Lower lobe of right lung (tissue), 2 donors: ENCODE measurements around the gene WDFY4. TPM values are rescaled to one million over a fixed set of nuclear protein-coding genes. Genes with fewer than 3 reads are reported as not detected.

Source experiments
- ATAC-seq, 2 donors: fragments of 200-7000 bp; cut with Tn5 transposase; one replicate each; pipeline ENCODE4 v1.9.1; 2020 to 2022; ENCODE audit warnings: mild to moderate bottlenecking in 2 of 2, moderate library complexity in 2 of 2
- DNase-seq: peaks from one replicate; pipeline ENCODE4 v3.0.0-alpha.2; 2020
- H3K27ac ChIP-seq: fragments of 200-600 bp; one replicate; pipeline ENCODE4 v1.8.0; 2022
- H3K27me3 ChIP-seq: fragments of 200-600 bp; one replicate; pipeline ENCODE4 v1.8.0; 2022; ENCODE audit warnings: low read depth
- H3K36me3 ChIP-seq: fragments of 200-600 bp; one replicate; pipeline ENCODE4 v1.8.0; 2022; ENCODE audit warnings: mild to moderate bottlenecking
- H3K4me1 ChIP-seq: fragments of 200-600 bp; one replicate; pipeline ENCODE4 v1.8.0; 2022
- H3K4me3 ChIP-seq: fragments of 200-600 bp; one replicate; pipeline ENCODE4 v1.8.0; 2022; ENCODE audit warnings: mild to moderate bottlenecking
- H3K9me3 ChIP-seq: fragments of 200-600 bp; one replicate; pipeline ENCODE4 v1.8.0; 2022
- intact Hi-C: fragments of 100-400 bp; cut with DNase I; formaldehyde crosslinking; loops from one replicate; pipeline ENCODE4 v1.11.0; 2022
- total RNA-seq: library from RNA; stranded (reverse); fragmentation: NEBNext Ultra II Directional; extraction: Animal tissue kit (Norgen Biotek cat#: 25700); gene quantifications from one replicate; pipeline ENCODE4 v1.2.1, GENCODE V29; 2021
- TF ChIP-seq, protein P1 (sequence below): fragments of 200-600 bp; IDR thresholded peaks from one replicate; pipeline ENCODE4 v1.8.0; 2022; ENCODE audit warnings: antibody characterized with exemption, mild to moderate bottlenecking
- donor health status: DM: no; HTN: yes; CAD: no; lungs with severe emphysema.

Gene WDFY4
- total RNA-seq, 1 donor from 2014 or later: 44.4 TPM

DNA sequence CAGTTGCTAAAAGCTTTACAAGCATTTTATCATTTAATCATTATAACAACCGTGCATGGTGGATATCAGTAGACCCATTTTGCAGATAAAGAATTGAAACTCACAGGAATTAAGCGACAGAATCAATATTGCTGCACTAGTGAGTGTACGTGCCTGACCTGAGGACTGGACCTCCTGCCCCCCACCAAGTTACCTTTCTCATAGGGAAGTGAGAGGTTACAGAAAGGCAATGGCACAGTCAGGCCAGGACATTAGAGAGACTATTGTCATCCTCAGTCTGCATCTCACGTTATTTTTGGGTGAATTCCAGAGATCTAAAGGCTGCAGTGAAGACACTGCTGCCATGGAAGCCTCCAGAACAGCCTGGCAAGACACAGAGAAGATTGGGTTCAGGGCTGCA is 80.9 kb downstream of the WDFY4 start:
- Histone ChIP-seq H3K27ac (no peak overlapping the region), H3K4me1 (no peaks in the 10 kb centered on the region), H3K27me3 (no peaks in the 10 kb centered on the region), H3K4me3 (no peak overlapping the region), H3K9me3 (no peaks in the 10 kb centered on the region), H3K36me3 (no peaks in the 10 kb centered on the region)
- DNase-seq (no peak), ATAC-seq (no peak)
- TF ChIP-seq, protein P1, sequence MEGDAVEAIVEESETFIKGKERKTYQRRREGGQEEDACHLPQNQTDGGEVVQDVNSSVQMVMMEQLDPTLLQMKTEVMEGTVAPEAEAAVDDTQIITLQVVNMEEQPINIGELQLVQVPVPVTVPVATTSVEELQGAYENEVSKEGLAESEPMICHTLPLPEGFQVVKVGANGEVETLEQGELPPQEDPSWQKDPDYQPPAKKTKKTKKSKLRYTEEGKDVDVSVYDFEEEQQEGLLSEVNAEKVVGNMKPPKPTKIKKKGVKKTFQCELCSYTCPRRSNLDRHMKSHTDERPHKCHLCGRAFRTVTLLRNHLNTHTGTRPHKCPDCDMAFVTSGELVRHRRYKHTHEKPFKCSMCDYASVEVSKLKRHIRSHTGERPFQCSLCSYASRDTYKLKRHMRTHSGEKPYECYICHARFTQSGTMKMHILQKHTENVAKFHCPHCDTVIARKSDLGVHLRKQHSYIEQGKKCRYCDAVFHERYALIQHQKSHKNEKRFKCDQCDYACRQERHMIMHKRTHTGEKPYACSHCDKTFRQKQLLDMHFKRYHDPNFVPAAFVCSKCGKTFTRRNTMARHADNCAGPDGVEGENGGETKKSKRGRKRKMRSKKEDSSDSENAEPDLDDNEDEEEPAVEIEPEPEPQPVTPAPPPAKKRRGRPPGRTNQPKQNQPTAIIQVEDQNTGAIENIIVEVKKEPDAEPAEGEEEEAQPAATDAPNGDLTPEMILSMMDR: no peak
- intact Hi-C loops: no loop called here

DNA sequence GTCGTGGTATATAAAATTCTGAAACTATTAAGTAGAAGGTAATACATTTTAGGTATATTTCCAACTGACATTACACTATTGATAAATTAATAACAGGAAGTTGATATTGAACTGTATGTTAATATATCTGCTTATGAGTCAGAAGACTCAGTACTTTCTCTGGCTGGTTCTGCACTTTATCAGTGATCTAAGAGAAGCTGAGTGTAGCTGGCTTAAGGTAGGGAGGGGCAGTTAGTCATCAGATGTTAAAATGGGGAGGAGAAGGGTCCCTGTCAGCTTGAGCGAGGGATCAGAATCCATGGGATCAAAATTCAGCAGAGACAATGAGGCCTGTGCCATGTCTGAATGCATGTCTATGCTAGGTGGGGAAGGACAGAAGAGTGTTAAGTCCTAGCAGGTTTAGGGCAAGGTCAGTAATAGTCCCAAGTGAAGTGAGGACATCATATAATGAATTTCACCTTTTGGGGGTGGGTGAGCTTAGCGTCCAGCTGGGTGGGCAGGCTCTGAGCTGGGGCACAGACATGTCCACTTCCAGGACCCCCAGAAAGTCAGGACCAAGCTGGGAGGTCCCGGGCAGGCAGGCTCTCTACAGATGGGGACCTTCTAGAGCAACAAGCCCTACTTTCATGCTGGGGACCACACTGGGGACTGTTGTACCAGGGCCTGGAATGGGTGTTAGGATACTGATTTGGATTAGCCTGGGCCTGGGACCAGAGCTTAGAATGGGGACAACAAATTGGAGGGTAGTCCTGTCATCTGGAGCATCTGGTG is 82.9 kb downstream of the WDFY4 start:
- Histone ChIP-seq H3K27me3 (no peaks in the 10 kb centered on the region), H3K27ac (no peak overlapping the region), H3K36me3 (no peaks in the 10 kb centered on the region), H3K4me3 (no peak overlapping the region), H3K4me1 (no peaks in the 10 kb centered on the region), H3K9me3 (no peaks in the 10 kb centered on the region)
- no peak for DNase-seq
- ATAC-seq: no peak
- TF ChIP-seq, protein P1: no peak
- intact Hi-C loops: no loop called here

DNA sequence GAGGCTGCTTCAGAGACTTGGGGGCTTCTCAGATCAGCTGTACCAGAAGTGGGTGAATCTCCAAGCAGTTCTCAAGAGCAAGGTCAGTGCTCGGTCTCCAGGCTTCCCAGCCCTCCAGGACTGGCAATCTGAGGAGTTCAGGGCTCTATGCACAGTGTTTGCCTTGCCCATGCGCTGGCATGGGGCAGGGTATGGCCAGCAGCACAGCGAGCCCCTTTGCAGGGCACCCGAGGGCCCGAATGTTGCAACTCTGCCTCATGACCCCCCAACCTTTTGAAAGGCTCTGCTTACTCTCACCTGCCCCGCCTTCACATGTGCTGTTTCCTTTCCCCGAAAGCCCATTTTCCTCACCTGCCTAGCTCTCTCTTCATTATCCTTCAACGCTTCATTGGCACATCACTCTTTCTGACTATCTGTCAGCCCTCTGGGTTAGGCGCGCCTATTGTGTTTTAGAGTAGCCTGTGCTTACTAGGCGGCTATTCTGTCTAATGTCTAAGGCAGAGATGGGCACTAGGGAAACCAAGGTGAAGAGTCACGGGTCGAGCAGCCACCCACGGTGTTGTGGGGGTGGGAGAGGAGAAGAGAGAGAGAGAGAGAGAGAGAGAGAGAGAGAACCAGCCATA is 83.6 kb downstream of the WDFY4 start:
- H3K27ac ChIP-seq: no peak overlapping the region
- H3K9me3 ChIP-seq: no peaks in the 10 kb centered on the region
- TF ChIP-seq, protein P1: no peak
- H3K4me1 ChIP-seq: no peaks in the 10 kb centered on the region
- DNase-seq: no peak
- no peak for ATAC-seq
- intact Hi-C loops: no loop called here
- H3K36me3 ChIP-seq: no peaks in the 10 kb centered on the region
- H3K27me3 ChIP-seq: no peaks in the 10 kb centered on the region
- H3K4me3 ChIP-seq: no peak overlapping the region

DNA sequence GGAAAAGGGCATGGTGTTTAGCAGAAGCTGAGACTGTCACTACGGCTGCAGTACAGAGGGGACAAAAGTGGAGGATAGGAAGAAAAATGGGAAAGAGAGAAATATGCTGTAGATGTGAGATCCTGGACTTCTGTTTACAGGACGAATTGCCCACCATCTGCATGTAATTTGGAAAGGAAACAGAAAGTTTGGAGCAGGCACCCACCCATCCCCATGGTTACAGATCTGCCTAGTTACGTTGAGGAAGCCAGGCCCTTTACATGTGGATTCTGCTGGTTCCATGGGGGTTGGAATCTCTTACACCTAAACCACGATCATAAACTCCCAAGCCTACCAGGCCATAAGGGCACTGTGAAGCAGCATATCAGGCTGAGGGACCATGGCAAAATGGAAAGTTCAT is 84.3 kb downstream of the WDFY4 start:
- ATAC-seq (no peak), DNase-seq (no peak)
- no peaks in the 10 kb centered on the region for H3K27me3 ChIP-seq
- H3K36me3 ChIP-seq: no peaks in the 10 kb centered on the region
- no peak overlapping the region for H3K27ac ChIP-seq
- no peak overlapping the region for H3K4me3 ChIP-seq
- no peaks in the 10 kb centered on the region for H3K9me3 ChIP-seq
- no peaks in the 10 kb centered on the region for H3K4me1 ChIP-seq
- intact Hi-C loops: no loop called here
- TF ChIP-seq, protein P1: no peak

DNA sequence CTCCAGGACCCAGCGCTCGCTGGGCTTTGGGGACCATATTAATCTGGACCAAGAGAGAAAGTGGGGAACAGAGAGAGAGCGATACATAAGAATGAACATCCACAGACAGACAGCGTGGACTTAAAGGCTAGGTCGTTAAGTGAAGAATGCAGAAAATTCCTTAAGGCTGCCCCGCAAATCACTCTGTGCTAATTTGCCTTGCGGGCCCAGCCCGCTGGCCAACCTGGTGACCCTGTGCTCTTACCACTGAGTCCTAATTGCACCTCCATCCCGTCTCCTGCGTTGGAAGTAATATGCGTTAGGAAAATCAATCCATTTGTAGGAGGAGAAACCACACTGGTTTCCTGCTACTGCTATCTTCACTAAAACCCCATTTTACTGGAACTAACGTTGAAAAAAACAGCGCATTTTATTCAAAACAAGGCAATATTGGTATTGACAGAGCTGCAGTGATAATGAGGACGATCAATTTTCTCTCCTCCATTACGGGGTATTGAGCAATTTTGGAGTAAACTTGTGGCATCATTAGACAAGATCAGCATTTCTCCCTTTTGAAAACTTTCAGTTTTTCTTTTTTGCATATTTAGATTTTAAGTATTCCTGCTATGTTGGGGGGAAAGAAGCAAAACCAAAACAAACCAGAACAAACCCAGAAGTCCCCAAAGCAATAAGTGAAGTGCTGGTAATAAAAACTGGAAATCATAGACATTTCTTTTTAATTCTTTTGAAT is 85.2 kb downstream of the WDFY4 start:
- Histone ChIP-seq H3K27ac (no peak overlapping the region), H3K27me3 (no peaks in the 10 kb centered on the region), H3K36me3 (no peaks in the 10 kb centered on the region), H3K4me1 (no peaks in the 10 kb centered on the region), H3K9me3 (no peaks in the 10 kb centered on the region), H3K4me3 (no peak overlapping the region)
- no peak for DNase-seq
- TF ChIP-seq, protein P1: no peak
- no peak for ATAC-seq
- intact Hi-C loops: no loop called here
